NOMO-1 treated with dmso at 0.1 percent for 144 hours (cell line): ENCODE data around the gene MSL1.

ENCODE experiments used
- DNase-seq: peaks from one replicate; lab custom pipeline; 2025; ENCODE audit not compliant: unreplicated experiment; lab: John Stamatoyannopoulos, UW

MSL1 gene

GRCh38 chr17:40091691-40092397, 29.9 kb upstream of the MSL1 start:
- DNase-seq, result no peak

DNA sequence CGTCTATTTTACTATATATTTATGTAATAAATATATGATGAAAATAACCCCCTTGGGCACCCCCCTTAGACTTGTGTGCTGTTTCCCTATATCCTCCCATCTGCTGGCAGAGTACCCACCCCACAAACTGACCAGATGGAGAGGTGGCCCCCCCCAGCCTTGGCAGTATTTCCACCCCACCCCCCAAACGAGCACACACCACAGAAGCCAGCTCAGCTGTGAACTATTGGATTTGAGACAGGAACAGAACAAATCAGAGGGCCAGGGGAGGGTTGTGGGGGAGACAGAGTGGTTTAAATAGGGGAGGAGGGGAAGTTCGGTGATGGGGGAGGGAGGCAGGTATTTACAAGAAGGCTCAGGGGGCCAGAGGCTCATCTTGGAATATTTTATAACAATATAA, 29.2 kb upstream of the MSL1 start:
- no peak for DNase-seq

- DNase-seq, result no peak
Observed at GRCh38 chr17:40093005-40093579, 28.7 kb upstream of the MSL1 start.

- DNase-seq, result no peak
Observed at GRCh38 chr17:40093580-40094201, 28.1 kb upstream of the MSL1 start.

GRCh38 chr17:40094874-40095273, 26.9 kb upstream of the MSL1 start:
- no peak for DNase-seq

GRCh38 chr17:40095351-40095943, 26.3 kb upstream of the MSL1 start:
- DNase-seq, result no peak

- no peak for DNase-seq
Observed at GRCh38 chr17:40095944-40096791, 25.6 kb upstream of the MSL1 start.

- no peak for DNase-seq
Observed at GRCh38 chr17:40097087-40097486, 24.7 kb upstream of the MSL1 start.

DNA sequence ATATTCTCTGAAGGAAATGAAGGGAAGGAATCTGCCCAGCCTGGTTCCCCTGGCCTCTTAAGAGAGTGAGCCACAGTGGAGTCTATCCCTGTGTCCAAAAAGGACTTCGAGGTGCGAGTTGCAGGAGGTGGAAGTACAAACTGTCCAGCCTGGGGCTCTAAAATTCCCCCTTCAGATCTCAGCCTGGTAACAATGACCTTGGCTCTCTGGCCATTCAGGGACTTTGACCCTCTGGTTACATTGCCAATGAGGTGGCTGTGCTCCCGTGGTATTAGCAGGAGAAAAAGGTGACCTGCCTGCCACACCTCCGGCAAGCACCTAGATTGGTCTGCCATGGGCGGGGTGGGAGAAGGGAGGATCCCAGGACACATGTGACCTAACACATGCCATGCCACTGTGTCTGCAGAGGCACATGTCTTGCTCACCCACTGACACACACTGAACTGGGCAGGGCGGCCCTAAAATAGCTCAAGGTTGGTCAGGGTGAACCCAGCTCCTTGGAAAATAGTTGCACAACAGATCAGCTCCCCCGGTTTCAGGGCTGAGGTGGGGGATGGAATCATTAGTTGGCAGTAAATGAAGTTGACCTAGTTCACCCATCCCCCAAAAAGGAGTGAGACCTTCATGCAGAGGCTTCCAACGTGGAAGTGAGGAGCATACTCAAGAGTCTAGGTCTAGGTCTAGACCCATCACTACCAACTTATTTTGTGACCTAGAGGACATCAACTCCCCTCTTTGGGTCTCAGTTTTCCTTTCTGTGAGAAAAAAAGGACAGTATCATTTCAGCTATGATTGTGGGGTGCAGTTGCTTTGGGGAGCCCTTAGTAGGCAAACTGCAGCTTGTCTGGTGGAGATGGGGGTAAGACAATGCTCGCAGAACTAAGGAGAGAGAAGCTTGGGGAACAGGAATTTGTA, 23.6 kb upstream of the MSL1 start:
- no peak for DNase-seq

DNA sequence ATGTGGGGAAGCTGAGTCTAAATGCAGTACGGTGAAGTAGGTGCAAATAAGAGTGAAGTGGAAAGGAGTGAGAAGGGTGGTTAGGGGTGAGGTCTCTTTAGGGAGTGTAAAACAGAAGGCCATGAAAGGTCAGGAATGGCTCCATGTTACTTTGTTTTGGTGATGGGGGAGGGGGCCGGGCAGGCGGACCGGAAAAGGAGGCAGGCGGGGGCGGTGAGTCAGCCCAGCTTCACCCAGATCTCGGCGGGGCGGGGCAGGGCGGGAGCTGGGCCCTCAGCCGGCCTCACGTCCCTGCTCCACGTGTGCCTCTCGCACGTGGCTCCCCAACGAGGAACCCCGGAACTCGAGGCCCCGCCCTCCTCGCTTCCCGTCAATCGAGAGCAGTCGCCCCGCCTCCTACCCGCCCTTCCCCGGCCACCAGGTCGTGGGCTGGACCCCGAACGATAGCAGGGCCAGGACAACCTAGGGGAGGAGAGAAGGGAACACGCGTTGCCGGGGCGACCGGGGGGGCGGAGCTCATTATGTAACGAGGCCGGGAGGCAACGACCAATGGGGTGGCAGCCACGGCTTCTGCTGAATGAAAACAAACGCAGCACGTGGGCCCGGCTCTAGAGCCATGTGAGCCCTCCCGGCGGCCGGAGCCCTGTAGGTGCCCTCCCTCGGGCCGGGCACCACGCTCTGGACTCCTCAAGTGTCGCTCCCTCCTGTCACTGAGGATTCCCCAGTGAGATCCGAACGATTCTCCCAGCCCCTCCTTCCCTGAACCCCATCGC, 22.7 kb upstream of the MSL1 start:
- DNase-seq, result peak; percentile 97

DNA sequence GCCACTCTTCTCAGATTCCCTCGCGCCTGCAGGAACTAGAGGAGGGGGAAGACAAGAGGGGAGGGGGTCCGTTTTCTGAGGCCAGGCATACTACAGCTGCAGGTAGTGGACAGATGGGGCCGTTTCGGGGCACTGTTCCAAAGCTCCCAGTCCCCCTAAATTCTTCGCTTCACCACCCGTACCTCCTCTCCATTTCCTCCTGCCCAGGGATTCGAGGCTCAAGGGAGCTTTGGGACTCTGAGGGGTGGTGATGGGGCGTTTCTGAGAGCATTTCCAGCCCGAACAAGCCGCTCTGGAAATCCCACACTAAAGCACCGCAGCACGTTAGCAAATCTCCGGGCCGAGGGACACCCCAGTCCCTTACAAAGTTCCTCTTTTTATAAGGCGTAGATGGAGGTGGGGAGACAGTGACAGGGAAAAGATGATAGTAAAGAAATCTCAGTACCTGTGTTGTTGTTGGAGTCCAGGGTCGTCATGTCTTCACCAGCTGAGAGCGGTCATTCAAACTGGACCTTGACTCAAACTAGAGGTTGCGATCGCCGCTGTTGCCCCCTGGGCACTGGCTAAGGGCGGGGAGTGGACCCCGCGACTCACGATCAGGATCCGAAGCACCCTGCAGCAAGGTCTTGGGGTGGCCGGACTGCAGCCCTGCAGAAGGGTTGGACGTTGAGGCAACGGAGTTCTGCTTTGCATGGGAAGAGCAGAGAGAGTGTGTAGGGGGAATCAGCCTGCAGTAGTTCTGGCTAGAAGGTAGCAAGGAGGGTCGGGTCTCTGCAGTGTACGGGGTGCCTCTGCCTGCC, 22.0 kb upstream of the MSL1 start:
- no peak for DNase-seq

DNA sequence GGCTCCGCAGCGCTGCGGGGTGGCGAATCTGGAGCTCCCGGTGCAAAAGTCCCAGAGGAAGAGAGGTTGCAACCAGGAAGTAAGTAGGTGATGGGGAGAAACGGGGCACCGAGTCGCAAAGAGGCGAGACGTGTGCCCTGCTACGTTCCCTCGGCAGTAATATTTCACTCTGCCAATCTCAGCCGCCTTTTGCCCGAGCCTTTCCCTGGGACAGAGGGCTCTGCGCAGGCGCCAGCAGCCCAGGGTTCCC, 21.4 kb upstream of the MSL1 start, which contains the start of gene NR1D1:
TSS of gene NR1D1 (minus strand) at position 171 of the 250 bp plus-strand sequence. CDS start 495 bp downstream, outside the sequence.
- DNase-seq, result no peak

DNA sequence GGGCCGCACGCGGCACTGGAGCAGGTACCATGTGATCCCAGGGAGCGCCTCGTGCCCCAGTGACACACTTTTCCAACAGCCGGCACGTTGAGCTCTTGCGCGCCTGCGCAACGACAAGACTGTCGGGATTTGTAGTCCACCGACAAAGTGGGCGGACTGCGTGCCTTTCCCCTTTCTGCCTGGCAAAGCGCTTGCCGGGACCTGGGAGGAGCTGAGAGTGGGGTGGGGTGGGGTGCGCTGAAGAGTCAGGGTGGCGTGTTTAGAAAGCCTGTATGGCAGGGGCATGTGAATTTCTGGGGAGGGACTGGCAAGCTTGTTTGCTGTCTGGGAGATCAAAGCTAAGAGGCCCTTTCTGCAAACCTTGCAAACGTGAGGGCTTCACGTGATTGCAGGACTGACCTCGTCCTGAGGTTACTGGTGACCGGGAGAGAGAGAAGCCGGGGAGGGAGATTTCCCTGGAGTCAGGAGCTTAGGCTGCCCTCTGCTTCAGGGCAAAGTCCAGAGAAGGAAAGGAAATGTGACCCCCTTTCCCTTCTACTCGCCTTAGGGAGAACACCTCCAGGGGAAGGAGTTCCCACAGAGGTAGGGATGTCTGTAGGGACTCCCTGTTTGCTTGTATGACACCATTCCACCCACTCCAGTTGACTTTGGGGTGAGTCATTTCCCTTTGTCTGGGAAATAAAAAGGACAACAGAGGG, 21.0 kb upstream of the MSL1 start:
- DNase-seq, result peak; percentile 80

DNA sequence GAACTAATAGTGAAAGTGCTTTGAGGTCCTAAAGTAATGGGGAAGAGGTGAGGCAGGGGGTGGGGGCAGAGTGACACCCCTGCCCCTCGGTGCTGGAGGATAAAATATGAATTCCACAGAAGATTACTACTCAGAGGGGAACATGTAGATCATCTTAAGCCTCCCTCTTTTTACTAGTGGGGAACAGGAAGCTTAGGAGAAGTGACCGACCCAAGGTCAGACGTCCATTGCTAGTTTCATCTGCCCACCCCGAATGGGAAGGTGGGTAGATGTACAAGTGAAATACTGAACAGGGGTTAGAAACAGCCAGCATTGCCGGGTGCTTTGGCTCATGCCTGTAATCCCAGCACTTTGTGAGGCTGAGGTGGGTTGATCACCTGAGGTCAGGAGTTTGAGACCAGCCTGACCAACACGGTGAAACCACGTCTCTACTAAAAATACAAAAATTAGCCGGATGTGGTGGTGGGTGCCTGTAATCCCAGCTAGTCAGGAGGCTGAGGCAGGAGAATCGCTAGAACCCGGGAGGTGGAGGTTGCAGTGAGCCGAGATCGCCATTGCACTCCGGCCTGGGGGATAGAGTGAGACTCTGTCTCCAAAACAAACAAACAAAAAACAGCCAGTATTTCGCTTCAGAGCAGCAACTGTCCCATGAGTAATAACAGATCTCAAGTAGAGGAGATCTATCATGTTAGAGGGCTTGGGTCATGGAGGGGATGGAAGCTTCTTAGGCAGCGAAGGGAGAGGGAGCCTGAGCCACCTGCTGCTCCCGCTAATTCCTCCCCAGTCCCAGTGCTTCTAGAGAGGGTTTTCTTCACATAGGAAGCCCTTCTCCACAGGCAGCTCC, 20.2 kb upstream of the MSL1 start:
- DNase-seq, result no peak

GRCh38 chr17:40103071-40103661, 18.6 kb upstream of the MSL1 start:
- DNase-seq, result no peak

DNA sequence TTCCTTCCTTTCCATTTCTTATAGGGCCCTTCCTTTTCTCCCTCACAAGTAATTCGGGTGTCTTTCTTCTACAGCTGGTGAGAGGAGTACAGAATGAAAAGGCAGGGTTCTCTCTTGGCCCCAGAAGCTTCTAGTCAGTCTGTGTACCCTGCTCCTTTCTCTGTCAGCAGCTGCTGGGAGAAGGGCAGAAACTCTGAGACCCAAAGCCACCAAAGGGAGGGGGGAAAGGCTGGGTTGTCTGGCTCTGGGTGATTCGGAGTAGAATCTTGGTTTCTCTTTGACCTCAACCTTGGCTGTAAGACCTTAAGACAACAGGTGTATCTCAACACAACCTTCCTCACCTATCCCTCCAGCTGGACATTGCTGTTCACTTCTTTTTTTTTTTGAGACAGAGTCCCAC, 18.1 kb upstream of the MSL1 start:
- DNase-seq, result no peak
